Measurements from ENCODE around the gene CHST8.

Gene CHST8

DNA sequence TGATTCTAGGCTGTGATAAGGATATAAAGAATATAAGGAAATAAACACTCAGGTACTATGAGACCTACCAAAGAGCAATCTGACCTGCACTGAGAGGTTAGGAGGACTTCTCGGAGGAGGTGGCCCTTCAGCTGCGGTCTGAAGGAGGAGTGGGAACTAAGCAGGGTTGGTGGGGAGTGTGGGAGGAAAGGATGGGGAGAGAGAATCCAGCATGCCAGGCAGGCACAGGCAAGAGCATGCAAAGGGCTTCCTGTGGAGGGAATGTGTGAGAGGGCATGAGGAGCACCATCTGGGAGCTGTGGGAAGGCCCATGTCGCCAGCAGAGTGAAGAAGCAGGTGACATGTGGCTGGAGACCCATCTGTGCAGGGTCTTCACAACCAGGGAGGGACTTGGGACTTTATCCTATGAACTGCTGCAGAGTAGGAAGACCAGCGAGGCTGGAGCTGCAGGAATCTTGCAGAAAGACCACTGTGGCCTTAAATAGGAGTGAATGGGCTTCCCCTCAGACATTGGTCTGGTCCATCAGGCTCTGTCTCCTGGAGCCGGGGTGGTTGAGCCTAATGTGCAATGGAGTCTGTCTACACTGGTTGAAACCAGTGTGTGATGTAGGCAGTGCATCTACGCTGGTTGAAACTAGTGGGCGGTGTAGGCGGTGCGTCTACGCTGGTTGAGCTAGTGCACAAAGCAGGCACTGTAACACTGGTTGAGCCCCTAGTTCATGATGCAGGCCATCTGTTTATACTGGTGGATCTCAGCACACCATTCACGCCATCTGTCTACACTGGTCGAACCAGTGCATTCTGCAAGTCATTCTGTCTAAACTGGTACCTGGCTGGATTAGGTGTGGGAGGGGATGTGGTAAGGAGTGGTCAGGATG, 6.4 kb downstream of the CHST8 start:
- TF ChIP-seq GATA2 (IDR thresholded peaks at IDR 0.05; ENCODE audit: low read depth, low read length) (no peak), GATA3 (IDR thresholded peaks at IDR 0.05; ENCODE audit: low read depth, low read length) (no peak)

DNA sequence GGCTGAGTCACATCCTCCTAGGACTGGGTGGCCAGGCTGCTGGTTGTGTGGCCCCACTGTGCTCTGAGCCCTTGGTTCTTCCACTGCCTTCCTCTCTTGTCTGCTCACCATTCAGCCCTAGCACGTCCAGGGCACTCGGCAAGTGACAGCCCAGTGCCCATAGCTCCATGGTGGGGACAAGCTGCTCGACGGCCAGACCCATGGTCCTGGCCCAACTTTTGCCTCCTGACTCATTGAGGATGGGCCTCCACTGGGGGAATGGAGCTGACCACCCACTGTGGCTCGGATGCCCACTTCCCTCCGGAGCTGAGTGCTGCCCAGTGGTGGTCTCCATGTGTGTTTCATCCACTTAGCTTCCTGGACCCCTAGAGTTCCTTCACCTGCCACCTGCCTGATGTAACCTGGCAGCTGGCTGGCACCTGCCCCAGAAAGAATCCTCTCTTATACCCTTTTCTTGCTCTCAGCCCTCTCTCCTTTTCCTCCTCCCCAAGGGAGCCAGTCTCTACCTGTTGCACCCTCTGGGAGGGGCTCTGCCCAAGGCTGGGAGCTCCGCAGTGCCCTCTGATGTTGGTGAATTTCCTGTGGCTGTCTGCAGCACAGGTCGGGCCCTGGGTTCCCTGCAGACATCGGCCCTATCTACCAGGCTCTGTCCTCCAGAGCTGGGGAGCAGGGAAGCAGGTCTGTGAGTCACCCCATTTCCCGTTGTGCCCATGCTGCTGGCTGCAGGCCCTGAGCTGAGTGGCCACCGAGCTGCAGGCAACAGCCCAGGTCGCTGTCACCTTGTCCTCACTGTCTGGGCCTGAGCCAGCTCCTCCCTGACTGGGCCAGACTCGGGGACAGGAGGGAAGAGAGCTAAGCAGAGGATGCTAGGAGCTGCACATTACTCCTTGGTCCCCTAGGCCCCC, 7.4 kb downstream of the CHST8 start:
- TF ChIP-seq GATA3 (IDR thresholded peaks at IDR 0.05; ENCODE audit: low read depth, low read length) = no peak
- TF ChIP-seq GATA2 (IDR thresholded peaks at IDR 0.05; ENCODE audit: low read depth, low read length) = no peak

DNA sequence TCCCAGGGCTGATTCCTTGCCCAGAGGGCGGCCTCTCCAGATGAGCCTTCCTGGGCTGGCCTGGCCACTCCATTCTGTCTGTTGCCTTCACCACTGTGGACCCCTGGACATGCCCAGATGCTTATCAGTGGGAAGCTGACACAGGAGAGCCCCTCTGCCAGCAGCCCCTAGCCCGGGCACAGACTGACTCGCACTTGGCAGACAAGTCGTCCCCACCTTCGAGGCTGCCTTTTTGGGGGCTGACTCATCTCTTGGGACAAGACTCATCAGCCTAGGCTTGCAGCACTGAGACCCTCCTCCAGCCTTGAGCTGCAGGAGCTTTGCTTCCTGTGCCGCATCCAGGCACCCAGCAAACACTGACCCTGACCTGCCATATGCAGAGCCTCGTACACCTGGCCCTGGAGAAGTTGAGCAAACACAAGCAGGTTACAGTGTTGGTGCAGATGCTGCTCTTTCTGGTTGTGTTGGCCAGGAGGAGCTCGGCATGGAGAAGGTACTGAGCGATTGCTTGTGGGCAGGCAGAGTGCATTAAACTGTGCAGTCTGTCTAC, 8.1 kb downstream of the CHST8 start:
- no peak; the same call in 1 of the 2 replicates for TF ChIP-seq GATA2 (IDR thresholded peaks at IDR 0.05; ENCODE audit: low read depth, low read length)
- no peak for TF ChIP-seq GATA3 (IDR thresholded peaks at IDR 0.05; ENCODE audit: low read depth, low read length)

DNA sequence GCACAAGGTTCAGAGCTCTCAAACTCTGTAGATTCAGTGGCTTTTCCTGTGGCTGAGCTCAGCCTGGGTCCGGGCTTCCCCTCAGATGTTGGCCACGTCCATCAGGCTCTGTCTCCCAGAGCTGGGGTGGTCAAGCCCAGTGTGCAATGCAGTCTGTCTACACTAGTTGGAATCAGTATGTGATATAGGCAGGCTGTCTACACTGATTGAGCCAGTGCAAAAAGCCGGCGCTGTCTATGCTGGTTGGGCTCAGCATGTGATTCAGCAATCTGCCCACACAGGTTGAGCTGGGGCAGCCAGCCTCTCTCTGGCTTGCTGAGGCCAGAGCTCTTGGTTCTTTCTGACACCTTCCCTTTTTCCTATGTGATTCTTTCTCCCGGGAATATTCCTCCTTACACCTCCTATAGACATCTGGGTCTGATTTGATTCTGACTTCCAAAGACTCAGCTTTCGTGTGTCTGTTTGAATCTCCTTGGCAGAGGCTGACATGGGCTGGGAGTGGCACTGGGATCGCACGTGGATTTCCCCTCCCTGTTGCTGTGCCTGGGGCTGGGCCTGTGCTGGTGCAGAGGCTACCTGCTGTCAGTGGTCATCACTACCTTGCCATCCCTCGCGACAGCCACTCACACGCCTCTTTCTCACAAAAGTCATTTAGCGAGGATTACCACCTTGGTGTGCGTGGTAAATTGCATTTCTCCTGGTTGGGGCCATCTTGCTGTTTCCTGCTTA, 9.3 kb downstream of the CHST8 start:
- TF ChIP-seq GATA3 (IDR thresholded peaks at IDR 0.05; ENCODE audit: low read depth, low read length) (no peak), GATA2 (IDR thresholded peaks at IDR 0.05; ENCODE audit: low read depth, low read length) (no peak)

DNA sequence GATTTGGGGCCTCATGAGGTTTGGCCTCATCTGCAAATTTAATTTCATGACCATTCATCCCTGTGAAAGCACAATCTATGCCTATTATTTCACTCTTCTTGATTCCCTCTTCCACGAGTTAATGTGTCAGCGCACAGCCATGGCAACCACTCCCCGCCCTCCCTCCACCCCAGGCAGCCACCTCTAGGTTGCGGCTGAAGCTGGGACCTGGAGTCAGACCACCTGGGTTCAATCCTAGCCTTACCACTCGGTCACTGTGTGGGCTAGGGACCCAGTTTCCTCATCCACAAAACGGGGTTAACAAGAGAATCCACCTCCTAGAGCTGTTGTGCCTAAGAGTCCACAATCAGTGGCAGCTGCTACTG, 9.8 kb downstream of the CHST8 start:
- no peak for TF ChIP-seq GATA2 (IDR thresholded peaks at IDR 0.05; ENCODE audit: low read depth, low read length)
- no peak for TF ChIP-seq GATA3 (IDR thresholded peaks at IDR 0.05; ENCODE audit: low read depth, low read length)

DNA sequence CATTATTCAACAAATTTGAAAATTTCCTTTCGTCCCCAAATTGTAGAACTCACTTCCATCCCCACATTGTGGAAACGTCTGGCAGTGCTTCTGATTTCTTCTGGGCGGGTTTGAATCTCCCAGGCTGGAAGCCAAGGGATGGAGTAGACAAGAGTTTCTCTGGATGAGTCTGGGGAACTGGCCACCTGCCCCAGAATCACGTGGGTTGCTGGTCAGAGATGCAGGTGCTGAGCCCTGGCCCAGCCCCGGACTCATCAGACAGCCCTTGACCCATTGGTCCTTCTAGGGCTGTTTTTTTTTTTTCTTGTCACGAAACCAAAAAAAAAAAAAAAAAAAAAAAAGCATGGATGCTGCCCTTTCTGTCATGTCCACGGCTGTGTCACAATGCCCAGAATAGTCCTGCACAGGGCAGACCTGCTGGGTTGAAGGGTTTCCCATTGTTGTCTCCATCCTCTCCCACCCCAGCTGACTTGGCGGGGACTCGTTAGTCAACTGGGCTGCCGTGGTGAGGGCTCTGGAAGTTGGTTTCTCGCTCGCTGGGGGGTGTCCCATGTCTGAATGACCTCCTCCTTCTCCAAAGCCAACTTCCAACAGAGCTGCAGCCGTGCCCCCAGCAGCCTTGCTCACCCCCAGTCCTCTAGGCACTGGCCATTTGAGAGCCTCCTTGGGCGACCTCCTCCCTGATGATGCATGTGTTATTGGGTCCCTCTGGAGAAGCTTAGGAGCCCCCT, 12.8 kb downstream of the CHST8 start:
- TF ChIP-seq GATA3 (IDR thresholded peaks at IDR 0.05; ENCODE audit: low read depth, low read length) (no peak), GATA2 (IDR thresholded peaks at IDR 0.05; ENCODE audit: low read depth, low read length) (no peak)

DNA sequence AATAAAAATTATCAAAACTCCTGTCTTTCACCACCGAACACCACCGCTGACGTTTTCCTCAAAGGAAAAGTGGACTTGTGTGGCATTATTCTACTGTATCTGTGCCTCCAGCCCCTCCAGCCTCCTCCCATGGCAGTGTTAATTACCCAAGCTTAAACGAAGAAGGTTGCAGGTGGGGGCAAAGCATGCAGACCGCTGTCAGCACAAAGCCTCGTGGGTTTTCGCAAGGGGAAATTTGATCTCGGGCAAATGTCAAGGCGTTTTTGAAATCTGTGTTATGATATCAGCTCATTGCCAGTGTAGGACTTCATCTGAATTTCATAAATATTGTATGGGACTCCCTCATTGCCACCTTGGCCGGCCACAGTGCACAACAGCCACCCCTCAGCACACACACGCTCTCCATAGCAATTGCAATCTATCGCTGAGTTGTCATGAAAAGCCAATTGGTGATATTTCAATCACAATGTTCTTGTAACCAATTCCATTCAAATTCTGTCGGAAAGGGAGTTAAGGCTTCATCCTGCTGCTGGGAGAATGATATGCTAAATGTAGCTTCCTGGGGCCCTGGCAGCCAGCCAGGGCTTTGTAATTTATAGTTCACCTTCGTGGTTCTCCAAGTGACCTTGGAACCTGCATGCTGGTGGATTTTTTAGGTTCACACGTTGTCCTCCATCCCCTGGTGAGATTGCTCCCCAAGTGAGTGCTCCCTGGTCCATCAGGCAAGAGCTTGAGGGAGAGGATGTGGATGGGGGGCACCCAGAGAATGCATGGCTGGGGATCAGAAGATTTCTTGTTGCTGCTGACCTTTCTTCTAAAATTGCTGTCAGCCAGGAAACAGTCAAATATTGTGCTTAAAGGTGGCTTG, 16.6 kb downstream of the CHST8 start:
- TF ChIP-seq GATA2 (IDR thresholded peaks at IDR 0.05; ENCODE audit: low read depth, low read length) = no peak
- TF ChIP-seq GATA3 (IDR thresholded peaks at IDR 0.05; ENCODE audit: low read depth, low read length) = no peak

DNA sequence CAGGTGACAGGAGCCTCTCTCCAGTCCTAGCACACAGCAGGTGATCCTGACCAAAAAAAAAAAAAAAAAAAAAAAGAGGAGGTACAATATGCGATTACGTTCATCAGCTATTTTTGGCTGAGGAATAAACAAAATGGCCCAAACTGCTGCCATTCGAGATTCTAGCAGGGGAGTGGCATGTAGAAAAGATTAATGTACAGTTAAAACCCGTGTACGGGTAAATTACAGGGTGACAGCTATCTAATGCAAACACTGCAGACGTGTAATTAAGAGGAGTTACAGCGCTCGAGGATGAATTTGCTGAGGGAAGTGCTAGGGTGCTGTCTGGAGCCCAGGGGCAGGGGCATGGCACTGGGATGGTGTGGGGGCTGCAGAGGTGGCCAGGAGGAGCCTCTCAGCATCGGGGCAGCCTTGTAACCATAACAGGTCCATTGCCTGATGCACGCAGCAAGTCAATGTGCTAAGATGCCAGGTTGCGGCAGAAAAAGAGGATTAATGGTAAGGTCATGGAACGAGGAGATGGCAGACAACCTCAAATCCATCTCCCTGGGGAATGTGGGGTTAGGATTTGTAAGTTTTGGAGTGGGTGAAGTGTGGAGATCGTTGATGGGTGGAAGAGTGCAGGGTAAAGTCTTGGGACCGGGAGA, 17.4 kb downstream of the CHST8 start:
- TF ChIP-seq GATA2 (IDR thresholded peaks at IDR 0.05; ENCODE audit: low read depth, low read length) = no peak
- TF ChIP-seq GATA3 (IDR thresholded peaks at IDR 0.05; ENCODE audit: low read depth, low read length) = no peak

DNA sequence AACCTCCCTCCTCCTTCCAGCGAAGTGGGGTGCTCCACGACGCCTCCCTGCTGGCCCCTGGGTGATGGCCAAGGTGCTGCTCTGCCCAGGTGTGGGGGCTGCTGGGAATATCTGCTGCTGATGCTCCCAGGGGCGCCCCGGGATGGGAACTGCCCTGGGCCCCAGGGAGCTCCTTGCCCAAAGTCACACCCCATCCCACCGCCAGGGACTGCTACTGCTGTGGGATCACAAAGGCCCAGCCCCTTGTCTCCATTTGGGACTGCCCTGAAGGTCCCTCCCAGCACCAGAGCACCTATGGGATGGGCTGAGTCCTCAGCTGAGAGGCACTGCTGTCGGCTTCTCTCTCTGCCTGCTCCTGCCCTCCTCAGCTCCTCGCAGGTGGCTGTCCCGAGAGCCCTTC, 19.0 kb downstream of the CHST8 start:
- TF ChIP-seq GATA2 (IDR thresholded peaks at IDR 0.05; ENCODE audit: low read depth, low read length) (no peak), GATA3 (IDR thresholded peaks at IDR 0.05; ENCODE audit: low read depth, low read length) (no peak)

DNA sequence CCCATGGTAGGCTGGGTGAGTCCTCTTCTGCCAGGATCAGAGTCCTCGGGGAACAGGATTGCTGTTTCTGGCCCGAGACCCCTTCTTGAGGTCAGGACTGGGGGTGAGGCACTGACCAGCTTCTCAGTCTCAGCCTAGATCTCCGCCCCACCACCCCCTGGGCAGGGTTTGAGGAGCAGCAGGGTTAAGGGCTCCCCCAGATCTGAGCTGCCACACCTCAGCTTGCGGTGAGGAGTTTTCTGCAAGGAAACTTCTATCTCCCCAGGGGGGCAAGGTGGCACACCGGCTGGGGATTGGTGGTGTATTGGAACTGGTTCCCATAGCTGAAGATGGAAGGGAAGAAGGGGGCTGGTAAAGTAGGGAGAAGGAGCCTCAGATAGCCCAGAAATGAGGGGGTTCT, 19.5 kb downstream of the CHST8 start:
- TF ChIP-seq GATA2 (IDR thresholded peaks at IDR 0.05; ENCODE audit: low read depth, low read length) (no peak), GATA3 (IDR thresholded peaks at IDR 0.05; ENCODE audit: low read depth, low read length) (no peak)

DNA sequence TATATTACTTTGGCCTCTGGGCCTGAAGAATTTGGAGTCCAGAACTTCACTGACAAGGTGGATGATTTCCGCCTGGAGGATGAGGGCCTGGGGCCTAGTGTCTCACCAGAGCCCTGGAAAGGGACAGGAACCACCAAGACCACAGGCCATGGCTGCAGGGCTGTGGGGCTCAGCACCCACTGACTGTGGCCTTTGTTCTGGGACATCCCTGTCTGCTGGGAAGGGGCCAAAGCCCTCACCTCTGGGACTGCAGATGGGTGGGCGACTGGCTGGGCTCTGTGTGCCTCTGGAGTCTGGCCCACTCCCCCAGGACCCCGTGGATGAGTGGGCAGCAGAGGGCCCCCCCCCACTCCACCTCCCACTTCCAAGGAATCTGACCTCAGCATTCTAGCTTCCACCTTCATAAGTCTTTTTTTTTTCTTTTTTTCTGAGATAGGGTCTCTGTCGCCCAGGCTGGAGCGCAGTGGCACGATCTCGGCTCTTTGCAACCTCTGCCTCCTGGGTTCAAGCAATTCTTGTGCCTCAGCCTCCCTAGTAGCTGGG, 20.3 kb downstream of the CHST8 start:
- TF ChIP-seq GATA2 (IDR thresholded peaks at IDR 0.05; ENCODE audit: low read depth, low read length) = no peak
- TF ChIP-seq GATA3 (IDR thresholded peaks at IDR 0.05; ENCODE audit: low read depth, low read length) = no peak
